Liver (tissue), 9 donors: ENCODE measurements around the gene PSMB11. TPM values are rescaled to one million over a fixed set of nuclear protein-coding genes. Genes with fewer than 3 reads are reported as not detected.

ENCODE experiments used
- DNase-seq: peaks from one replicate; pipeline ENCODE4 v3.0.0-alpha.2; 2017; ENCODE audit warnings: low spot score
- H3K27ac ChIP-seq, 2 donors: one replicate each; pipeline ENCODE4 v1.7.0; 2013; ENCODE audit warnings: inconsistent platforms in 2 of 2, low read length in 2 of 2, control low read depth in 1 of 2, low read depth in 1 of 2, mild to moderate bottlenecking in 1 of 2
- H3K27me3 ChIP-seq, 4 donors: one replicate each; pipeline versions ENCODE4 v1.6.1 to v1.7.0; 2013; ENCODE audit warnings: low read length in 3 of 4, inconsistent platforms in 1 of 4, mild to moderate bottlenecking in 1 of 4, moderate library complexity in 1 of 4; ENCODE audit not compliant: control insufficient read depth in 4 of 4, insufficient read depth in 4 of 4
- H3K36me3 ChIP-seq, 4 donors: one replicate each; pipeline versions ENCODE4 v1.6.1 to v1.7.0; 2013; ENCODE audit warnings: low read length in 3 of 4, mild to moderate bottlenecking in 3 of 4, low read depth in 1 of 4, moderate library complexity in 1 of 4; ENCODE audit not compliant: control insufficient read depth in 4 of 4, insufficient read depth in 3 of 4
- H3K4me1 ChIP-seq, 4 donors: one replicate each; pipeline versions ENCODE4 v1.6.1 to v1.7.0; 2013; ENCODE audit warnings: low read length in 3 of 4, mild to moderate bottlenecking in 3 of 4, moderate library complexity in 1 of 4; ENCODE audit not compliant: control insufficient read depth in 4 of 4, insufficient read depth in 4 of 4
- H3K4me3 ChIP-seq, 3 donors: one replicate each; pipeline versions ENCODE4 v1.6.1 to v1.7.0; 2013; ENCODE audit warnings: low read length in 3 of 3, control low read depth in 1 of 3, low read depth in 1 of 3, mild to moderate bottlenecking in 1 of 3
- H3K9ac ChIP-seq, 2 donors: one replicate each; pipeline ENCODE4 v1.7.0; 2013; ENCODE audit warnings: low read length in 2 of 2, mild to moderate bottlenecking in 2 of 2, moderate library complexity in 2 of 2, control low read depth in 1 of 2, low read depth in 1 of 2
- H3K9me3 ChIP-seq, 4 donors: one replicate each; pipeline versions ENCODE4 v1.6.1 to v1.7.0; 2013; ENCODE audit warnings: low read length in 3 of 4; ENCODE audit not compliant: control insufficient read depth in 4 of 4
- ATF3 ChIP-seq: IDR thresholded peaks from 2 replicates; pipeline ENCODE4 v1.6.1; 2016; ENCODE audit warnings: antibody characterized with exemption
- CTCF ChIP-seq: fragments of 150-350 bp; IDR thresholded peaks from 2 replicates; pipeline ENCODE4 v1.5.1; 2017; ENCODE audit warnings: improper control_type of control experiment, low read depth, low read length; ENCODE audit not compliant: missing input control
- FOXA1 ChIP-seq: IDR thresholded peaks from 2 replicates; pipeline ENCODE4 v1.6.1; 2016; ENCODE audit warnings: antibody characterized with exemption
- FOXA2 ChIP-seq: IDR thresholded peaks from 2 replicates; pipeline ENCODE4 v1.6.1; 2016; ENCODE audit warnings: antibody characterized with exemption
- GABPA ChIP-seq, 2 donors: IDR thresholded peaks in 1 of 2; conservative IDR thresholded peaks in 1 of 2; 2 replicates each; pipeline ENCODE4 v1.6.1; 2016; ENCODE audit warnings: antibody characterized with exemption in 2 of 2, mild to moderate bottlenecking in 1 of 2, moderate library complexity in 1 of 2
- MAX ChIP-seq: IDR thresholded peaks from 2 replicates; pipeline ENCODE4 v1.6.1; 2016; ENCODE audit warnings: antibody characterized with exemption
- NR2F2 ChIP-seq: IDR thresholded peaks from 2 replicates; pipeline ENCODE4 v1.6.1; 2016; ENCODE audit warnings: antibody characterized with exemption
- RAD21 ChIP-seq, 2 donors: IDR thresholded peaks; 2 replicates each; pipeline ENCODE4 v1.6.1; 2016; ENCODE audit warnings: antibody characterized with exemption in 2 of 2, mild to moderate bottlenecking in 2 of 2
- SP1 ChIP-seq: IDR thresholded peaks from 2 replicates; pipeline ENCODE4 v1.6.1; 2018; ENCODE audit warnings: antibody characterized with exemption, mild to moderate bottlenecking
- ZBTB33 ChIP-seq: IDR thresholded peaks from 2 replicates; pipeline ENCODE4 v1.6.1; 2016; ENCODE audit warnings: antibody characterized with exemption
- WGBS: extraction: QIAGEN DNeasy Blood & Tissue Kit; methylation state at CpG from one replicate; pipeline ENCODE4 v1.1.7; 2013; 5-methylcytosine and 5-hydroxymethylcytosine counted together
- polyA plus RNA-seq, 2 donors: library from polyadenylated mRNA; stranded (reverse) in 1 of 2; unstranded in 1 of 2; fragments of 200-250 nt in 1 of 2; fragments of >200 nt in 1 of 2; fragmentation: Nextera tagmentation in 1 of 2; extraction: Ambion mirVana in 1 of 2; gene quantifications; one replicate each; pipeline versions ENCODE4 v1.2.1 to v1.2.3, GENCODE V29; 2013 to 2015
- total RNA-seq, 2 donors: library from RNA; depleted of rRNA; stranded (reverse); fragments of >200 nt; gene quantifications; one replicate each; pipeline ENCODE4 v1.2.3, GENCODE V29; 2014
- donor health status: healthy.
- donor health status: healthy.
- donor health status: healthy.
- donor health status: healthy.
- donor health status: healthy.

Gene PSMB11
- total and polyA plus RNA-seq, 4 donors: not detected

GRCh38 chr14:23054000-23054811, 12.2 kb downstream of the PSMB11 start:
- Histone ChIP-seq H3K4me1 (peaks cover 4 to 15% (median 13%) of the 10 kb centered on the region in 4 donors), H3K9me3 (no peaks in the 10 kb centered on the region), H3K9ac (no peak overlapping the region), H3K27ac (no peak overlapping the region), H3K36me3 (peaks cover 0 to 6% (median 4%) of the 10 kb centered on the region in 4 donors), H3K27me3 (no peaks in the 10 kb centered on the region), H3K4me3 (no peak overlapping the region)
- TF ChIP-seq CTCF (no peak), ZBTB33 (no peak), FOXA2 (no peak), FOXA1 (no peak), RAD21 (IDR thresholded peaks at IDR 0.05) (no peak), SP1 (no peak)
- no peak for DNase-seq
- 85% methylated on average over 17 of the region's 17 CpGs for WGBS

DNA sequence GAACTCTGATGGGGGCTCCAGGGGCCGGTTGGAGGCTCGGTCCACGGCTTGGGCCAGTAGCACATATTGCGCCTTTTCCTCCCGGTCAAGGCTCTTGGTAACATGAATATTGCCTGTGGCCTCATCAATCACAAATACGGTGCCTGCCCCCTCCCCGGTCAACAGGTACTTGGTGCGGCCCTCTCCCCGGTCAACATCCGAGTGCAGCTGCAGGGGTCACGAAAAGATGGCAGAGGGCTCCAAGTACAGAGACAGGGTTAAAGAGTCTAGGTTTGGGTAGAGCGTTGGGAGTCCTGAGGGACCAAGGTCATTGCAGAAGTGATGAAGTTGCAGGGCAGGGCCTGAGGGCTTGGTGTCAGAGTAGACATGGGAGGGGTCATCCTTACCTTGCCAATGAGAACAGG, 13.1 kb downstream of the PSMB11 start:
- Histone ChIP-seq H3K9ac (no peak overlapping the region), H3K4me3 (no peak overlapping the region), H3K36me3 (peaks cover 3 to 11% (median 7%) of the 10 kb centered on the region in 4 donors), H3K27ac (no peak overlapping the region), H3K27me3 (no peaks in the 10 kb centered on the region), H3K4me1 (peaks cover 4 to 15% (median 13%) of the 10 kb centered on the region in 4 donors), H3K9me3 (no peaks in the 10 kb centered on the region)
- no peak for TF ChIP-seq SP1
- no peak for TF ChIP-seq ATF3
- TF ChIP-seq FOXA2: no peak
- no peak for TF ChIP-seq NR2F2
- no peak for TF ChIP-seq CTCF
- no peak for TF ChIP-seq MAX
- no peak for TF ChIP-seq GABPA (IDR thresholded peaks at IDR 0.05 in 1 of 2, conservative IDR thresholded peaks at IDR 0.05 in 1 of 2)
- WGBS: 97% methylated on average over 12 of the region's 12 CpGs
- no peak for DNase-seq
